Measurements from ENCODE around the gene RBM6. TPM values are rescaled to one million over a fixed set of nuclear protein-coding genes. Genes with fewer than 3 reads are reported as not detected.

The RBM6 gene
- total RNA-seq, 1 donor from 2014 or later = 43.0 TPM

DNA sequence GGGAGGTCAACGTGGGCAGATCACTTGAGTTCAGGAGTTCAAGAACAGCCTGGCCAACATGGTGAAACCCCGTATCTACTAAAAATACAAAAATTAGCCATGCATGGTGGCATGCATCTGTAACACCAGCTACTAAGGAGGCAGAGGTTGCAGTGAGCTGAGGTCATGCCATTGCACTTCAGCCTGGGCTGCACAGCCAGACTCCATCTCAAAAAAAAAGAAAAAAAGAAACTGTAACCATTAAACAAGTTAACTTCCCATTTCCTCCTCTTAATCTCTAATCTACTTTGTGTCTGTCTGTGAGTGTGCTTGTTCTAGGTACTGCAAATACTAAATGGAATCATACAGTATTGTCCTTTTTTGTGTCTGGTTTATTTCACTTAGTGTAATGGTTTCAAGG, 2.7 kb downstream of the RBM6 start:
- DNase-seq = no peak
- no peak for ATAC-seq (ENCODE audit: poor library complexity)
- intact Hi-C loops (cut with DNase I) = no loop called here

DNA sequence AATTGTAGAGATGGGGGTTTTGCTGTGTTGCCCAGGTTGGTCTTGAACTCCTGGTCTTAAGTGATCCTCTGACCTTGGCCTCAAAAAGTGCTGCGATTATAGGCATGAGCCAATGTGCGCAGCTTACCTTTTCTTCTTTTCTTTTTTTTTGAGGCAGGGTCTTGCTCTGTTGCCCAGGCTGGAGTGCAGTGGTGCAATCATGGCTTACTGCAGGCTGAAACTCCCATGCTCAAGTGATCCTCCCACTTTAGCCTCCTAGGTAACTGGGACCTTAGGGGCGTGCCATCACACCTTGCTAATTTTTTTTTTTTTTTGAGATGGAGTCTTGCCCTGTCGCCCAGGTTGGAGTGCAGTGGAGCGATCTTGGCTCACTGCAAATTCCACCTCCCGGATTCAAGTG, 13.0 kb downstream of the RBM6 start:
- ATAC-seq (ENCODE audit: poor library complexity) (no peak), DNase-seq (no peak)
- intact Hi-C loops (cut with DNase I) = no loop called here

DNA sequence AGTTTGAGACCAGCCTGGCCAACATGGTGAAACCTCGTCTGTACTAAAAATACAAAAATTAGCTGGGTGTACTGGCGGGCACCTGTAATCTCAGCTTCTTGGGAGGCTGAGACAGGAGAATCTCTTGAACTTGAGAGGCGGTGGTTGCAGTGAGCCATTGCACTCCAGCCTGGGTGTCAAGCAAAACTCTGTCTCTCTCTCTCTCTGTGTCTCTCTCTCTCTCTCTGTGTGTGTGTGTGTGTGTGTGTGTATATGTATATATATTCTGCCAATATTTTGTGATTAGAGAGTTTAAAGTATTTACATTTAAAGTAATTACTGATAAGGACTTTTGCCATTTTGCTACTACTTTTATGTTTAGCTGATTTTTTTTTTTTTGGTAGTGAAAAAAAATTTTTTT, 15.7 kb downstream of the RBM6 start:
- DNase-seq (no peak), ATAC-seq (ENCODE audit: poor library complexity) (no peak)
- intact Hi-C loops (cut with DNase I) = no loop called here

DNA sequence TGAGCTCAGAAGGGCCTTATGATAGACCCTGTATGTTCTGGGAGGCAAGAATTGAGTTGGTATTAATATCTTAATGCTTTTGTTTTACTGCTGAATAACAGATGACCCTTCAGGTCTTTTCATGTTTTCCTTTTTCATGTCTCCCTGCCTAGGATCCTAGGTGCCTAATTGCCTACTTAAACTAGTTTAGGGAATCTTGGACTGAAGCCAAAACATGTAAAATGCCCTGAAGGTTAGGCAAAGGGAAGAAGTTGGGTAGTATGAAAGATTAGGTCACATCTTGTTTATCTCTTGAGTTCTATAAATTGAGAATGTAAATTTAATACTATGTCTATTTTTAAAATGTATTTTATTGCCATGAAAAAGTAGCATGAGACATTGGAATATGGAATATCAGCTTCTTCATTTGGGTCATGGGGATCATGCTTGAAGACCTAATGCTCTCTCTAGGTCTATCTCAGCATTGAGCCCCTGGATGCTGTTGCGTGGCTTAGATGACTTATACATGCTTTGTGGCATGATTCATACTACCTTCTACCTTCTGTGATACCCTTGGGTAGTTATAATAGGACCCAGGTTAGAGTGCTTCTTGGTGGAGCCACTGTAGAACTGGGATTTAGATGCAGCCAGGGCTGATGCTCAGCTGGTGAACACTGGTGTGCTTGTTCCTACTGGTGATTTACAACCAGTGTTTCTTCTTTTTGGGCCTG, 26.4 kb downstream of the RBM6 start:
- DNase-seq = no peak
- intact Hi-C loops (cut with DNase I) = no loop called here
- no peak for ATAC-seq (ENCODE audit: poor library complexity)

DNA sequence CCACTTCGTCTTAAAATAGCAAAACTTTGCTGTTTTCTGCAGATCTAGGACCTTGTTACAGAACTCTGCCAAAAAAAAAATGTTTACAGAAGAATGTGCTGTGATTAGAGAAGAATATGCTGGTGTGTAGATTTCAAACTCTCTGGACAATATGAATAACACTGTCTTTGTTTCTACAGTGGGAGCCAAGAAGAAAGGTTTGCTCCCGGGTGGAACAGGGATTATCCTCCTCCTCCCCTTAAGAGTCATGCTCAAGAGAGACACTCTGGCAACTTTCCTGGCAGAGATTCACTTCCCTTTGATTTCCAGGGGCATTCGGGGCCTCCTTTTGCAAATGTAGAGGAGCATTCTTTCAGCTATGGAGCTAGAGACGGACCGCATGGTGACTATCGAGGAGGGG, 27.3 kb downstream of the RBM6 start:
- ATAC-seq (ENCODE audit: poor library complexity) = no peak
- intact Hi-C loops (cut with DNase I) = no loop called here

GRCh38 chr3:49968346-49968745, 28.4 kb downstream of the RBM6 start:
- intact Hi-C loops (cut with DNase I) = no loop called here
- DNase-seq = no peak
- no peak for ATAC-seq (ENCODE audit: poor library complexity)

More for the DNA sequence above, 27.3 kb downstream of the RBM6 start:
- no peak for DNase-seq

- DNase-seq = no peak
- intact Hi-C loops (cut with DNase I) = no loop called here
- no peak for ATAC-seq (ENCODE audit: poor library complexity)
Measured at GRCh38 chr3:49972656-49973055, 32.7 kb downstream of the RBM6 start.

- no peak for ATAC-seq (ENCODE audit: poor library complexity)
- intact Hi-C loops (cut with DNase I) = no loop called here
- no peak for DNase-seq
Measured at GRCh38 chr3:49976942-49977341, 37.0 kb downstream of the RBM6 start.

- intact Hi-C loops (cut with DNase I) = no loop called here
- no peak for DNase-seq
- ATAC-seq (ENCODE audit: poor library complexity) = no peak
Measured at GRCh38 chr3:49984394-49984793, 44.4 kb downstream of the RBM6 start.

GRCh38 chr3:49992326-49992725, 52.4 kb downstream of the RBM6 start:
- ATAC-seq (ENCODE audit: poor library complexity) = no peak
- intact Hi-C loops (cut with DNase I) = no loop called here
- no peak for DNase-seq

DNA sequence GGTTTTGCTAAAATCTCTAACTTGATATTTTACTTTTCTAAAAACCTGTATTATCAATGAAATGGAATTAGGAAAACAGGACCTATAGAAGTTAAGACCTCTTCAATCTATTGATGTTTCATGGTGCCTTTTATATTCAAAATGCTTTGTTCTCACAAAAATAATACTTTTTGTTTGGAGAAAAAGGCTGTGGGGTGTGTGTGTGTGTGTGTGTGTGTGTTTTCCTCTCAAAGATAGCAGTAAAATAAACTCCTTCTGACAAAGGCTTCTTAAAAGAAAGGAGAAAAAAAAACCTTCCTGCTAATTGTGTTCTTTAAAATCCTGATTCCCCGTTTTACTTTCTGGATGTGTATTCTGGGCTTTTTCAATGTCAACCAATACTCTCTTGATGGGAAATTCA, 54.5 kb downstream of the RBM6 start:
- intact Hi-C loops (cut with DNase I) = no loop called here
- no peak for DNase-seq
- no peak for ATAC-seq (ENCODE audit: poor library complexity)

GRCh38 chr3:49996016-49996415, 56.1 kb downstream of the RBM6 start:
- no peak for DNase-seq
- intact Hi-C loops (cut with DNase I) = no loop called here
- no peak for ATAC-seq (ENCODE audit: poor library complexity)

GRCh38 chr3:49997862-49998261, 57.9 kb downstream of the RBM6 start:
- no peak for DNase-seq
- intact Hi-C loops (cut with DNase I) = no loop called here
- ATAC-seq (ENCODE audit: poor library complexity) = no peak

- no peak for ATAC-seq (ENCODE audit: poor library complexity)
- intact Hi-C loops (cut with DNase I) = no loop called here
- DNase-seq = no peak
Measured at GRCh38 chr3:49998326-49998725, 58.4 kb downstream of the RBM6 start.

DNA sequence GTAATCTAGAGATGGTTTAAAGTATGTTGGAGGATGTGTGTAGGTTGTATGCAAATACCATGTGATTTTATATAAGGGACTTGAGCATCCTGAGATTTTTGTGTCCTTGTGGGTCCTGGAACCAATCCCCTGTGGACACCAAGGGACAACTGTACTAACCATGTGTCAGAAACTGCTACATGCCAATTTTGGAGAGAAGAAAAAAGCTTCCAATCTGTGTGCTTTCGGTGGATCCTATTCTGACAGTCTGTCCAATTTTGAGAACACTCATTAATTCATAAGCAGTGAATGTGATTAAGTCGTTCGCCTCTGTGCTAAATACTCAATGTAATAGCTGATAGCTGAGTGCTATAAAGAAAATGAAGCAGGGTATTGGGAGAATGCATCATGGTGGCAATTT, 61.6 kb downstream of the RBM6 start:
- intact Hi-C loops (cut with DNase I) = no loop called here
- no peak for DNase-seq
- no peak for ATAC-seq (ENCODE audit: poor library complexity)

- intact Hi-C loops (cut with DNase I) = no loop called here
- DNase-seq (no peak), ATAC-seq (ENCODE audit: poor library complexity) (no peak)
Measured at GRCh38 chr3:50003216-50003615, 63.3 kb downstream of the RBM6 start.

- no peak for DNase-seq
- intact Hi-C loops (cut with DNase I) = no loop called here
- ATAC-seq (ENCODE audit: poor library complexity) = no peak
Measured at GRCh38 chr3:50003824-50004223, 63.9 kb downstream of the RBM6 start.

GRCh38 chr3:50008931-50009330, 69.0 kb downstream of the RBM6 start:
- no peak for ATAC-seq (ENCODE audit: poor library complexity)
- DNase-seq = no peak
- intact Hi-C loops (cut with DNase I) = no loop called here

DNA sequence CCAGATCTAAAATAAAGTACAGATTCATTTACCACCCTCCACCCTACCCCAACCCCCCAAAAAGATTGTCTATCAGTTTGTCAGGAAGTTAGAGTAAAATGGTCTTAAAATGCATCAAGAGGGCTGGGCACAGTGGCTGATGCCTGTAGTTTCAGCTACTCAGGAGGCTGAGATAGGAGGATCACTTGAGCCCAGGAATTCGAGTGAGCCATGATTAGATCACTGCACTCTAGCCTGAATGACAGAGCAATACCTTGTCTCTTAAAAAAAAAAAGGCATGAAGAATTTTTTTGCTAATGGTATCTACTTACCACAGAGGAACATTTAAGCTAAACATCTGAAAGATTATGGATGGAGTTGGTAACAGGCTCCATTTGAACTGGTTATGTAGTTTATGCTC, 71.0 kb downstream of the RBM6 start:
- ATAC-seq (ENCODE audit: poor library complexity) = no peak
- no peak for DNase-seq
- intact Hi-C loops (cut with DNase I) = no loop called here

DNA sequence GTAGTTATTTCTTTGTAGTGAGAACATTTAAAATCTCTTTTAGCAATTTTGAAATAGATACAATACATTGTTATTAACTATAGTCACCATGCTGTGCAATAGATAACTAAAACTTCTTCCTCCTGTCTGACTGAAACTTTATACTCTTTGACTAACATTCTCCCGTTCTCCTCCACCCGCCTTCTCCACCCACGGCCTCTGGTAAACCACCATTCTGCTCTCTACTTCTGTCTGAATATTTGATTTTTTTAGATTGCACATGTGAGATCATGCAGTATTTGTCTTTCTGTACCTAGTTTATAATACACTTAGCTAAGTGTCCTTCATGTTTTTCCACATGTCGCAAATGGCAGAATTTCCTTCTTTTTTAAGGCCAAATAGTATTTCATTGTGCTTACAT, 76.0 kb downstream of the RBM6 start:
- DNase-seq (no peak), ATAC-seq (ENCODE audit: poor library complexity) (no peak)
- intact Hi-C loops (cut with DNase I) = no loop called here

GRCh38 chr3:50028346-50028745, 88.4 kb downstream of the RBM6 start:
- intact Hi-C loops (cut with DNase I) = no loop called here
- no peak for ATAC-seq (ENCODE audit: poor library complexity)

More at GRCh38 chr3:50028346-50028745, 88.4 kb downstream of the RBM6 start:
- DNase-seq = no peak
